COLO829 (cell line): Measurements from ENCODE around the gene RNF114.
"Not testable (repeated sequence)": the region's sequence is repeated elsewhere in the genome, so short reads cannot be mapped to it uniquely, and the experiment has no call there.

Experiments used
- DNase-seq: peaks from one replicate; pipeline ENCODE4 v3.0.0; 2012; ENCODE audit warnings: low spot score

RNF114 gene

GRCh38 chr20:49936153-49937026 lies at the start of gene RNF114:
TSS of gene RNF114 (plus strand) at chr20:49936397. CDS start at chr20:49936413, 16 bp downstream.
- peak; percentile 95 for DNase-seq

- no peak for DNase-seq
Observed at GRCh38 chr20:49886571-49887213, 49.5 kb upstream of the RNF114 start.

DNA sequence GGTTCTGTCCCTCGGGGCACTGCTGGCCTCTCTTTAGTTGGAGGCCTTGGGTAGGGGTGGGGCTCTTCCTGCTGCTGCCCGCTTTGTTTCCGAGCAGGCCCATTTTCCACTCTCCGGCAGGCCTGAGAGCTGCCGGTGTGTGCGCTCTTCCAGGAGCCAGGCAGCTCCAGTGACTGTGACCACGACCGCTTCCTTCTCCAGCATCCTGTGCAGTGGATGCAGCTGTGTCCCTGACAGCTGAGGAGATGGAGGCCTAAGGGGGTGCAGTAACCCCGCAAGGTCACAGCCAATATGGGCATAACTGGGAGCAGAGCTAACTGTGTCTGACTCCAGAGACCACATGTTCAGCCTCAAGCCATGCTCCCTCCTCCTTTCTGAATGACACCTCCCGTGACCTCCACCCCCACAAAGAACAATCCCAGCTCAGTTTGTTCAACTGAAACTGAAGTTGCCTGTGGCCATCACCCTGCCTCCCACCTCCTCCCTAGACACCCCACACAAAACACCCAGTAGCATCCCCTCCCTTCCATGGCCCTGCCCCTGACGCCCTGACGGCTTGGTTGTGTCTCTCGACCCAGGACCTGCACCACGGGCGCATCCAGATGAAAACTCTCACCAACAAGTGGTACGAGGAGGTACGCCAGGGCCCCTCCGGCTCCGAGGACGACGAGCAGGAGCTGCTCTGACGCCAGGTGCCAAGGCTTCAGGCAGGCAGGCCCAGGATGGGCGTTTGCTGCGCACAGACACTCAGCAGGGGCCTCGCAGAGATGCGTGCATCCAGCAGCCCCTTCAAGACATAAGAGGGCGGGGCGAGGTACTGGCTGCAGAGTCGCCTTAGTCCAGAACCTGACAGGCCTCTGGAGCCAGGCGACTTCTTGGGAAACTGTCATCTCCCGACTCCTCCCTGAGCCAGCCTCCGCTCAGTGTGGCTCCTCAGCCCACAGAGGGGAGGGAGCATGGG lies 48.7 kb upstream of the RNF114 start:
- DNase-seq = peak; percentile 91

DNA sequence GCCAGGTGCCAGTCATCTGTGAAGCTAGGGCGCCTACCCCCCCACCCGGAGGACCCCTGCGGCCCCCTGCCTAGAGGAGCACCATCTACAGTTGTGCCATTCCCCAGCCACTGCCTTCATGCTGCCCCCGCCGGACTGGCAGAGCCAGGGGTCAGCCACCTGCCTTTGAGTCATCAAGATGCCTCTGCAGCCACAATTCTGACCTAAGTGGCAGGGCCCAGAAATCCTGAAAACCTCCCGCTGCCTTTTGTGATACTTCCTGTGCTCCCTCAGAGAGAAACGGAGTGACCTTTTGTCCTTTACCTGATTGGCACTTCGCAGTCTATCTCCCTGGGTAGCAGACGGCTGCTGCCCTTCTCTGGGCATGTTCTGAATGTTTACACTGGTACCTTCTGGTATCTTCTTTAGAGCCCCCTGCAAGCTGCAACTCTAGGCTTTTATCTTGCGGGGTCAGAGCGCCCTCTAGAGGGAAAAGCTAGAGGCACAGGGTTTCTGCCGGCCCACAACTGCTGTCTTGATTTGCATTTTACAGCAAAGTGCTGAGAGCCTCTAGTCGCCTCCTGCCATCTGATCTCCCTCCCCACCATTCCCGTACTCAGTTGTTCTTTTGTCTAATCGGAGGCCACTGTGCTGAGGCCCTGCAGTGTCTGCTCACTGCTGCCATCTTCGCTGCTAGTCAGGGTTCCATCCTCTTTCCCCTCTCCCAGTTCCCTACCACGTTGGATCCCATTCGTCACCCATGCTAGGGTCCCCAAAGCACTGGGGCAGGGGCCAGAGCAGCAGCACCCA lies 47.8 kb upstream of the RNF114 start:
- peak; percentile 89 for DNase-seq

- no peak for DNase-seq
Observed at GRCh38 chr20:49889001-49889934, 46.9 kb upstream of the RNF114 start.

- no peak for DNase-seq
Observed at GRCh38 chr20:49889935-49890333, 46.3 kb upstream of the RNF114 start.

DNA sequence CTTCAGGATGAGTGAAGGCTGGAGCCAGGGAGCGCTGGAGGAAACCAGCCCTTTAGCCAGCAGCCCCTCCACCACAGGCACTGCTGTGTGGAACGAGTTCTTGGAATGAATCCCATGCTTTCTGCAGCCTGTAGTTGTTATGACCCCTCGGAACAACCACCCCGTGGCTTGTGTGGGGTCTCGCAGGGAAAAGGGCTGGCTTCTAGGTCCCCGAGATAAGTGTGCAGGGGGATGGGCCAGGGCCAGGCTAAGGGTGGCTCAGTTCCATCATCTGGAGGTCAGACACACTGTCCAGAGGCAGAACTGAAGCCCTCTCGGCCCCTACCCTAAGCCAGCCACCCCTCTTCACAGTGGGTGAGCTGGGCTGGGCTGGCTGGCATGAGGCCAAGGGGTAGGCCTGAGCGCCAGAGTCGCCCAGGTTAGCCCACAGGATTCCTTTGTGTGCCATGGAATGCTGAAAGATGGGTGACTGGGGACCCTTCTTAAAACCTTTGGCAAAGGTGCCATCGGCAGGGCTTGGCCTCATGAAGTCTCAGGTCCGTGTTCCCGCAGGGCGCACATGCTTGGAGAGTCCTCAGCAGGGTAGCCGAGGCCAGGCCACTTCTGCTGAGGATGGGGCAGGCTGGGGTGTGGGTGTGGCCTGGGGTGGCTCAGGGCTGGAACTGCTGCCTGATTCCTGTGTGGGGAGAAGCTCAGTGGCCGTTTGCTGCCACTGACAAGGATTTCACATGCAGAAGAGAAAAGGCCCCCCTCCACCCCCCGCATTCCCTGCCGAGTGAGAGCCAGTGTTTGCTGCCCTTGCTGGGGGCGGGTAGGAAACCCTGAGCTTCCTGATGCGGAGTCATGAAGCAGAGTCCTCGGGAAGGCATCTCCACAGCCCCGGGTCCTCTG lies 45.5 kb upstream of the RNF114 start:
- no peak for DNase-seq

DNA sequence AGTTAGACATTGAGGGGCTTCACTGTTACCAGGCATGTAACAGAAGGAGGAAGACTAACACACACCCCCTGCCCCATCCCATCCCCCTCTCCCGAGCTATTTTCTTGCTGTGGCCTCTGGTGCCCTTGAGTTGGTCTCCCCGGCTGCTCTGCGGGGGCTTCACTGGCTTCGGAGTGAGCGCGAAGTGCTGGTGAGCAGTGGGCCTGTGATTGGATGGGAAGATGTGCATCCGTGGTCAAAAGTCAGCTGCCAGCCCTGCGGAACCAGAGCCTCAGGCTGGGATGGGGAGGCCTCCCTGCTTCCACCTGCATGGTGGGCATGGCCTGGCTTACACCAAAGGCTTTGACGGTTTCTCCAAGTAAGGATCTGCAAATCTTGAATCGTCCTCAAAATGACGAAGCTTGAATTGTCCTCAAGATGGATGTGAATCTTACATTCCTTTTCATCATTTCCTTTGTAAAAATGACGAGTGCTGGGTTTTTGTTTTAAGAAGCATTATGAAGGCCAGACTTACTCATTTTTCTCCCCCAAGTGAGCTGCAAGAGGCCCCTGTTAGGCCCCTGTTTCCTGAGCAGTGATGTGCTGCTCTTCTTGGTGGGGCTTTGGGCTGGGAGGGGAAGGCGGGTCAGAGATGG lies 44.6 kb upstream of the RNF114 start:
- no peak for DNase-seq

DNA sequence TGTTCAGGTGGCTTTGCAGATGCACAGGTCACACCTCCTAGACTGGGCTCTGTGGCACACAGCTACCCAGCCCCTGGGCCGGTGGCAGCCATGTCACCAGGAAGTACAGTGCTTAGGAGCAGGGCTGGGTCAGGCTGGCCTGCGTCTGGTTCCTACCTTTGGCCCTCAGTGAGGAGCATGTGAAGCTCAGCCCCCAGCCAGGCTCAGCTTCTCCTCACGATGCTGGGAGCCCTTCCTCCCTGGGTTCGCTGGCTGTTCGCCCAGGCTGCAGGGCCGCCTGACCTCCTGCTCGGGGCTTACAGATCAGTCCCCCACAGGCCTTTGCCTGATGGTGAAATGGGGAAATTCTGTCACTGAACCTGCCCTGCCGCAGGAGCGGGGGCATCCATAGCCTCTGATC lies 43.9 kb upstream of the RNF114 start:
- DNase-seq = no peak

- no peak for DNase-seq
Observed at GRCh38 chr20:49892817-49893216, 43.4 kb upstream of the RNF114 start.

GRCh38 chr20:49893242-49894072 lies 42.7 kb upstream of the RNF114 start:
- no peak for DNase-seq

DNA sequence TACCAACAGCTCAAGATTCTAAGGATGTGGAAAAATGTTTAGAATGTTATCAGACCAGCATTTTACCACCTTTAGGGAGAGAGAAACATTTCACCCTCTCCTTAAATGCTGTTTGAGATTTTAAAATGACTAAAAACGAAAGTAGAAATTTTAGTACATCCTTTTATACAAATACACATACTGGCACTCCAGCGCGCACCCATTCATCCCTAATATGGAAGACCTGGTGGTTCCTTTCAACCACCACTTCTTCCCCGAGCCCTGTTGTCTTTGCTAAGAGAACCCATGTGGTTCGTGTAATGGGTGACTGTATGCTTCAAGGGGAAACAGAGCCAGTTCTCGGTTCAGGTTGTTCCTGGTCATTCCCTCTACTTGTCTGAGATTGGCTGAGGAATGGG lies 42.1 kb upstream of the RNF114 start:
- DNase-seq = no peak

GRCh38 chr20:49895474-49896093 lies 40.6 kb upstream of the RNF114 start:
- DNase-seq = not testable (repeated sequence)

DNA sequence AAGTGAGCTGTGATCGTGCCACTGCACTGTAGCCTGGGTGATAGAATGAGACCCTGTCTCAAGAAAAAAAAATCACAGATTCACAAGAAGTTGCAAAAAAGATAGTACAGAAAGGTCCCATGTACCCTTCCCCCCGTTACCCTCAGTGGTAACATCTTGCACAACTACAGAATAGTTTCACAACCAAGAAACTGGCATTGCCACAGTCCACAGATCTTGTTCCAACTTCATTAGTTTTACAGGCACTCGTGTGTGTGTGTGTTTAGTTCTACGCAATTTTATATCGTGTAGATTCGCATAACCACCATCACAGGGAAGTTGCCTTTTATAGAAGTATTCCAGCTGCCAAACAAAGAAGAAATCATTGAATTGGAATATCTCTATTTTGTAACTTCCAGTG lies 40.0 kb upstream of the RNF114 start:
- no peak for DNase-seq

DNA sequence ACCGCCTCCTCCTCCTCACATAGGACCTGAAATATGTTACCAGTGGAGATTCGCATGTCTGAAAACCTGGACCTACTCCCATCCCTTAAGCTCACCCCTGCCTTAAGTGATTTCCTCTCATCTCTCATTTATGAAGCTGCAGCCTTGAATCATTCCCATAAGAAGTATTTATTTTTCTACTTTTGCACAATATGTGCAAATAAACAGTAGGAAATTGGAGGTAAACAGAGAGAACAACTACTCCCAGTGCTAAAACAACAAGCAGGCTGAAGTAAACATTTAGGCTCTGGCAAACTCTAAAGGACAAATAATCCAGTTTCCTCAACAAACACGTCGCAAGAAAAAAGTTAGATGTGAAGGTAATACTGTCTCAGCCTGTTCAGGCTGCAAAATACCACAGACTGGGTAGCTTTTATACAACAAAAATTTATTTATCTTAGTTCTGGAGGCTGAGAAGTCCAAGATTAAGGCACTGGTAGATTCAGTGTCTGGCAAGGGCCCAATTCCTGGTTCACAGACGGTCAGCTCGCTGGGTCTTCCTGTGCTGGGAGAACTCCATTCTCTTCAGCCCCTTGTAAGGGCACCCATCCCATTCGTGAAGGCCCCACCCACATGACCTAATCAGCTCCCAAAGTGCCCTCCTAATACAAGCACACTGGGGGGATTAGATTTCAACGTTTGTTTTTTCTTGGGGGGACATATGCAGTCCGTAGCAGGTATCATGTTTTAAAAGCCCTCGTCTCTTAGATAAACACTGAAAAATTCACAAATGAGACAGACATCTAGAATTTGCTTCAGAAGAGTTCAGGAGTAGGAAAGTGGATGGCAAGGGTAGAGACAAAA lies 36.4 kb upstream of the RNF114 start:
- DNase-seq = no peak

- DNase-seq = no peak
Observed at GRCh38 chr20:49901588-49901987, 34.6 kb upstream of the RNF114 start.
